HG03045 (cell line): ENCODE measurements around the gene KCNJ1.

ENCODE experiments used
- ATAC-seq: cut with Tn5 transposase; IDR thresholded peaks from one replicate; pipeline ENCODE4 v1.9.1; 2021; ENCODE audit warnings: mild to moderate bottlenecking, moderate library complexity; ENCODE audit not compliant: unreplicated experiment

KCNJ1 gene

DNA sequence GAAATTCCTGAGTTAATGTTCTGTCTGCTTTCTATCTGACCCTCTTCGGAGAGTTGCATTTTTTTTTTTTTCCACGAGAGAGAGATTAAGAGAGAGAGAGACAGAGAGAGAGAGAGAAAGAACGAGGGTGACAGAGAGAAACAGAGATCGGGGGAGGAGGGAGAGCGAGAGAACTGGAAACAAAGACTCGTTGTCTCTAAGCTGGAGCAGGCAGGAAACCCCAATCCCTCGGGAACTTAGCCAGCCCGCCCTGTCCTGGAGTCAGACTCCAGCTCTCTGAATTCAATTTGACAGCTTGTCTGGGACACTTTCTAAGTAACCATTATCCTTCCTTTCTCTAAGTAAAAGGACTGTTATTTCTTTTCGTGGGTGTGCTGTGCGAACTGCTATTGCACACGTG lies 76.9 kb downstream of the KCNJ1 start:
- no peak for ATAC-seq

GRCh38 chr11:128789497-128790150 lies 77.5 kb downstream of the KCNJ1 start:
- ATAC-seq: no peak
